A549 (cell line): ENCODE data around the gene ATP6V1G3.

Experiments
- BHLHE40 ChIP-seq: IDR thresholded peaks from 2 replicates; pipeline ENCODE4 v1.6.1; 2012; ENCODE audit warnings: low read depth, low read length, inconsistent platforms
- CEBPB ChIP-seq, 2 experiments: fragments of >200 bp in 1 of 2; sonication (Bioruptor Twin) in 1 of 2; formaldehyde crosslinking in 1 of 2; IDR thresholded peaks; 2 replicates each; pipeline ENCODE4 v1.6.1; 2012 to 2016
- CHD2 ChIP-seq: fragments of 150-350 bp; IDR thresholded peaks from 2 replicates; pipeline ENCODE4 v1.6.1; 2014; ENCODE audit warnings: low read length; ENCODE audit not compliant: partially characterized antibody
- CTCF ChIP-seq: fragments of >200 bp; sonication (Bioruptor Twin); formaldehyde crosslinking; IDR thresholded peaks from 3 replicates; pipeline ENCODE4 v1.5.1; 2016
- HMGXB4 ChIP-seq: fragments of 250-450 bp; sonication (Bioruptor Pico); IDR thresholded peaks from 2 replicates; pipeline ENCODE4 v1.5.0; 2021; ENCODE audit warnings: mild to moderate bottlenecking, moderate library complexity, borderline replicate concordance
- KDM1A ChIP-seq: fragments of 200-600 bp; sonication (generic); IDR thresholded peaks from 2 replicates; pipeline ENCODE4 v1.6.1; 2016; ENCODE audit warnings: low read depth, mild to moderate bottlenecking
- MAX ChIP-seq: IDR thresholded peaks from 2 replicates; pipeline ENCODE4 v1.6.1; 2012
- MAZ ChIP-seq: fragments of 150-350 bp; IDR thresholded peaks from 2 replicates; pipeline ENCODE4 v1.6.1; 2014; ENCODE audit warnings: antibody characterized with exemption, low read depth, low read length, borderline replicate concordance
- NFE2L2 ChIP-seq: fragments of 150-350 bp; conservative IDR thresholded peaks from 2 replicates; pipeline ENCODE4 v1.6.1; 2014; ENCODE audit warnings: low read length
- POLR2A ChIP-seq: IDR thresholded peaks from 2 replicates; pipeline ENCODE4 v1.6.1; 2012; ENCODE audit warnings: mild to moderate bottlenecking, low read length
- REST ChIP-seq: fragments of 200-600 bp; sonication (generic); IDR thresholded peaks from 2 replicates; pipeline ENCODE4 v1.6.1; 2016; ENCODE audit warnings: antibody characterized with exemption, mild to moderate bottlenecking, moderate library complexity
- SREBF2 ChIP-seq: fragments of 450-650 bp; IDR thresholded peaks from 2 replicates; pipeline ENCODE4 v1.6.1; 2014; ENCODE audit warnings: mild to moderate bottlenecking, moderate library complexity
- TFCP2L1 ChIP-seq: fragments of 250-450 bp; sonication (Bioruptor Pico); IDR thresholded peaks from 2 replicates; pipeline ENCODE4 v1.5.0; 2021; ENCODE audit warnings: mild to moderate bottlenecking
- ZSCAN20 ChIP-seq: fragments of 250-450 bp; sonication (Bioruptor Pico); IDR thresholded peaks from 2 replicates; pipeline ENCODE4 v1.8.0; 2022; ENCODE audit warnings: mild to moderate bottlenecking, moderate library complexity

GRCh38 chr1:198545156-198545555 is 4.7 kb upstream of the ATP6V1G3 start:
- TF ChIP-seq CTCF (no peak), TFCP2L1 (CRISPR knock-in tag) (no peak), MAZ (no peak), CEBPB (IDR thresholded peaks at IDR 0.05) (no peak), MAX (no peak), POLR2A (no peak), SREBF2 (no peak), KDM1A (no peak), ZSCAN20 (CRISPR knock-in tag) (no peak), NFE2L2 (no peak), CHD2 (no peak), HMGXB4 (CRISPR knock-in tag) (no peak), BHLHE40 (no peak), REST (no peak)
